Stimulated activated CD4-positive, alpha-beta T cell treated with anti-CD3 and anti-CD28 coated beads, Interleukin-12 subunit alpha, Interleukin-12 subunit beta, amount 100 ng/mL, for 4 hours (primary cell): ENCODE data around the gene NOXA1.
"Not testable (repeated sequence)": the region's sequence is repeated elsewhere in the genome, so short reads cannot be mapped to it uniquely, and the experiment has no call there.

ENCODE experiments used
- DNase-seq: peaks from one replicate; pipeline ENCODE4 v3.0.0-alpha.2; 2020

Gene NOXA1

GRCh38 chr9:137422604-137423513, at the start of gene NOXA1, which contains the start of gene EXD3:
Gene NOXA1 (plus strand): TSS chr9:137423393. CDS start chr9:137423530, 137 bp downstream.
Gene EXD3 (minus strand): TSS chr9:137423162. CDS start chr9:137395357, 27,805 bp downstream.
- DNase-seq, result peak; percentile 96

DNA sequence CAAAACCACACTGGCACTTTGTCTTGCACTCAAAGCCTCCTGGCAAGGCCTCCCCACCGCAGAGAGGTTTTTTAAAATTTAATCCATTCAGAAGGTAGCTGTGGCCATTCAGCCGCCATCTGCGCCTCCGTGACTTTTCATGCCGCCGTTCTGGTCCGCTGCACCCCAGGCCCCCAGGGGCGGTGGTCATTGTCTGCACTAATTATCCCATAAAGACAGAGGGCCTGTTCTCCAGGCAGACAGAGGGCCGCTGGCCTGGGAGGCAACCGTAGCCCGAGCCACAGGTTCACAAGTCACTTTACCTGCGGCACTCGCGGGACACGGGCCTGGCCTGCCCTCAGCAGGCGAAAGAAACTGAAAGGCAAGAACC, 49.6 kb upstream of the NOXA1 start:
- DNase-seq, result no peak

- DNase-seq, result no peak
Observed at GRCh38 chr9:137374131-137374845, 48.9 kb upstream of the NOXA1 start.

DNA sequence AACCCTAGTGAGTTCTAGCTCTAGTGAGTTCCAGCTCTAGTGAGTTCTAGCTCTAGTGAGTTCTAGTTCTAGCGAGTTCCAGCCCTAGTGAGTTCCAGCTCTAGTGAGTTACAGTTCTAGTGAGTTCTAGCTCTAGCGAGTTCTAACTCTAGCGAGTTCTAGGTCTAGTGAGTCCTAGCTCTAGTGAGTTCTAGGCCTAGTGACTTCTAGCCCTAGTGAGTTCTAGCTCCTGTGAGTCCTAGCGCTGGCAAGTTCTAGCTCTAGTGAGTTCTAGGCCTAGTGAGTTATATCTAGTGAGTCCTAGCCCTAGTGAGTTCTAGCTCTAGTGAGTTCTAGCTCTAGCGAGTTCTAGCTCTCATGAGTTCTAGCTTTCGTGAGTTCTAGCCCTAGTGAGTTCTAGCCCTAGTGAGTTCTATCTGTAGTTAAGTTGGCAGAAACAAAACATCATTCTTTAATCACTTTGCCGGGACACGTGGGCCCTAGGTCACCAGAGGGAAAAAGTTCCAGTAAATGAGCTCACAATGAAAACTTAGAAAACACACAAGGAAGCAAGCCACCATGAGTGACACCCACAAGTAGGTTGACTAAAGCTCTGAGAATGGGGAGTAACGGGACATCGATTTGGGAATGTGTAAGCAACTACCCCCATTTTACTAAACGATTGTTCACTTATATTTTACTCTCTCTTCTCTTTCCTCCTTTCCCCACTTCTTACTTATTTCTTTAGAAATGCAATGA, 47.7 kb upstream of the NOXA1 start:
- no peak for DNase-seq

- DNase-seq, result no peak
Observed at GRCh38 chr9:137376386-137376785, 46.8 kb upstream of the NOXA1 start.

GRCh38 chr9:137378688-137379410, 44.3 kb upstream of the NOXA1 start:
- DNase-seq, result not testable (repeated sequence)

DNA sequence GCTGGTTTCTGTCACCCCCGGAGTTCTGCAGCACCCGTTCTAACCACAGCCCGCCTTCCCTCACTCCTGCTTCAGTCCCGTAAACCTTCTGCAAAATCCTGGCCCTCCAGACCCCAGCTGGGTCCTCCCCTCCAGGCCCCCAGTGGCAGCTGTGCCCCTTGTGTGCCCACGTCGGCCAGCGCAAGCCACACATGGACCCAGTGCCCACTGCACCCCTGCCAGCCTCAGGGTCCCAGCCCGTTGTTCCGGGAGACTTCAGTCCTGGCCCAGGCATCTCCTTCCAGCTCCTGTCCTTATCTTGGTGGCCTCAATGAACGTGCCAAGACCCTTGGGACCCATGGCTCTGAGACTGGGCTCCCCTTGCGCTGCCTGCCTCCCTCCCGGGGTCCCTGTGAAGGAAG, 43.4 kb upstream of the NOXA1 start:
- no peak for DNase-seq

- no peak for DNase-seq
Observed at GRCh38 chr9:137380171-137380570, 43.0 kb upstream of the NOXA1 start.

DNA sequence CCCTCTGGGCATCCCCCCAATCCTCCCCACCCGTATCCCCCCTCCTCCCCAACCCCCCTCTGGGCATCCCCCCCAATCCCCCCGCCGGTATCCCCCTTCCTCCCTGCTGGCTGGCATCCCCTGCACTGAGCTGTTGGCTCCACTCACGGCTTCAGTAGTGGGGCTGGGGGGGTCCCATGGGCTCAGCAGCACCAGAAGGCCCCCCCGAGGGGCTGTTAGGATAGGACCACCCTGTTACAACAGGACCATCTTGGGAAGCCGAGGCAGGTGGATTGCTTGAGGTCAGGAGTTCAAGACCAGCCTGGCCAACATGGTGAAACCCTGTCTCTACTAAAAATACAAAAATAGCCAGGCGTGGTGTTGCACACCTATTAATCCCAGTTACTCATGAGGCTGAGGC, 42.6 kb upstream of the NOXA1 start:
- DNase-seq, result no peak

GRCh38 chr9:137381501-137382443, 41.4 kb upstream of the NOXA1 start:
- no peak for DNase-seq

GRCh38 chr9:137382444-137383080, 40.6 kb upstream of the NOXA1 start:
- DNase-seq, result no peak

- DNase-seq, result no peak
Observed at GRCh38 chr9:137383081-137383783, 40.0 kb upstream of the NOXA1 start.

- no peak for DNase-seq
Observed at GRCh38 chr9:137383784-137384756, 39.1 kb upstream of the NOXA1 start.

DNA sequence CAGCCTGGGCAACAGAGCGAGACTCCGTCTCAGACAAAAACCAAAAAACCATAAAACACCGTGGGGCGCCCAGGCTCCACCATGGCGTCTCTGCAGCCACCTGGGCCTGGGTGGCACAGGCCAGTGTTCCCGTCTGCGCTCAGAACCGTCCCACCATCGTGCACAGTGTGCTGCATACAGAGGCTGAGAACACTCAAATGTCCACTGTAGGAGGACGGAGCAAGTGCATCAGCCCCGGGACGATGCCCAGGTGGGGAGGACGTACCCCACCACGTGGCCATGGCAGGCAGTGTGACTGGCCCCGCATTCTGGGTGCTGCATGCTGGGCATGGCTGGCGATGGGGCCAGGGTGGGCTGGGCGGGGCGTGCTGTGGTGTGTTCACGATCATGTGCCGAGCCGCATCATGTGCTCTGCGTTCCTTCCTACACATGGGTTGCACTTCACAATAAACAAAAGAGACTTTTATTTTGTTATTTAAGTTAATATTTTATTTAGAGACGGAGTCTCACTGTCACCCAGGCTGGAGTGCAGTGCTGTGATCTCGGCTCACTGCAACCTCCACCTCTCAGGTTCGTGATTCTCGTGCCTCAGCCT, 38.0 kb upstream of the NOXA1 start:
- DNase-seq, result no peak

- DNase-seq, result not testable (repeated sequence)
Observed at GRCh38 chr9:137386507-137387113, 36.6 kb upstream of the NOXA1 start.

DNA sequence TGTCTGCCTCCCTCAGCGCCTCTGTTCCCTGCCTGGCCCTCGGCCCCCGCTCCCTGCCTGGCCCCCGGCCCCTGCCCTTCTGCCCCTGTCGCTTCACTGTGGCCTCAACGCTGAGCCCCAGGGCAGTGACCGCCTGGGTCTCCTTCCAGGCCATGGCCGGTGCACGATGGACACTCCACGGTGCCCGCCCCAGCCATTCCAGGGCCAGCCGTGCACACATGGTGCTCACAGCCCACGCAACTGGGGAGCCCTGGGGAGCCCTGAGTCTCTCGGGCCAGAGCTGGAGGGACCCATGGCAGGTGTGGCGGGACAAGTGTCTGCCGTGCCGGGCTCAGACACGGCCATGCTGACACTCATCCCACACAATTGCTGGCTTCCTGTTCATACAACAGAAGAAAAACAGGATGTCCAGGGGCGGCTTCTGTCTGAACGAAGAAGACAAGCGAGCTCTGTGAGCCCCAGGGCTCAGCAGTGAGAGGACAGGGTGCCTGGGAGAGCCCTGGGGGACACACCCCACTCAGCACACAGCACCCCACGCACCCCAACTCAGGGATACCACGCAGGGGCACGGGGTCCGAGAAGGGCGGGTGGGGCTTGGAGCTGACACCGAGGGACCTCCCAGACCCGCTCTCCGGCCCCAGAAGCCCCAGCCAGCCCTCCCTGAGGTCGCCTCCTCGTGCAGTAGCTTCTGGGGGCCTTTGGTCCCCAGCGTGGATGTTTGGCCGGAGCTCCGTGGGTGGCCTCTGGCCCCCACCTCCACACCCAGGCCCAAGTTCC, 35.9 kb upstream of the NOXA1 start:
- peak; percentile 28 for DNase-seq

DNA sequence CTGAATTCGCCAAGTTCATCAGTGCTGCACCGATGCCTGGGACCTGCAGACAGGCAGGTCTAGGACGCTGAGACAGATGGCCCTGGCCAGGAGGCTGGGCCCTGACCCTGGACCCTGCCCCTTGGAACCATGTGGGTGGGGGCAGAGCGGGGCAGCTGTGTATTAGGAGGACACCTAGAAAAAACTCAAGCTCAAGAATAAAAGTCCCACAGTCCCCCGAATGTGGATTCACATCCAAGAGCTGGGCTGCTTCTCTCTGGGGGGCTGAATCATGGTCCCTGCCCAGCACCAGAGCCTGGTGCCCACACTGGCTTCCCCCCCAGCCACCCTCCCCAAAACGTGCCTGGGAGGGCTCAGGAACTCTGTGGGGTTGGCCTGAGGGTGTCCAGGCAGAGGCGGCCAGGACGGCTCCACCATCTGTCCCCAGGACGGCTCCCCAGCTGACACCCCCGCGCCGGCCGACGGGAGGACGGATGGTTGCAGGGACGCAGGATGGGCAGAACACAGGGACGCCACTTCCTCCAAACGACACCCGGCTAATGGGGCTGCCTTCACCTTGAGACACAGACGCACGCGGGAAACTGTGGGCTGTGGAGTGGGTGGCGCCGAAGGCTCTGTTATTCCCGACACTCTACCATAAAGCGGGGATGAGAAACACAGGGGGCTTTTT, 35.2 kb upstream of the NOXA1 start:
- no peak for DNase-seq
